GM18951 (cell line): ENCODE data around the gene TMEM14C.
"Not testable (repeated sequence)": the region's sequence is repeated elsewhere in the genome, so short reads cannot be mapped to it uniquely, and the experiment has no call there.

Experiments
- POLR2A ChIP-seq: IDR thresholded peaks from 4 replicates; pipeline ENCODE4 v1.6.1; 2011; ENCODE audit warnings: mild to moderate bottlenecking; ENCODE audit not compliant: insufficient read length, insufficient read depth; ENCODE audit errors: extremely low read depth
- in situ Hi-C: fragments of 300-500 bp; cut with MboI; formaldehyde crosslinking; loops from one replicate; pipeline ENCODE4 v1.12.0; 2022; ENCODE audit warnings: low sequenced_read_pairs, mixed read lengths, inconsistent platforms; ENCODE audit not compliant: unreplicated experiment

The TMEM14C gene

GRCh38 chr6:10695086-10695657 lies 27.7 kb upstream of the TMEM14C start:
- TF ChIP-seq POLR2A, result no peak
- in situ Hi-C loops, result no loop called here

GRCh38 chr6:10696655-10697054 lies 26.2 kb upstream of the TMEM14C start:
- in situ Hi-C loops, result no loop called here
- TF ChIP-seq POLR2A, result no peak

- in situ Hi-C loops, result no loop called here
- TF ChIP-seq POLR2A, result no peak
These were observed 8.9 kb upstream of the TMEM14C start for GRCh38 chr6:10713962-10714361.

- no peak for TF ChIP-seq POLR2A
- in situ Hi-C loops, result no loop called here
These were observed 3.4 kb upstream of the TMEM14C start for GRCh38 chr6:10719296-10719963.

GRCh38 chr6:10719964-10720264 lies 3.0 kb upstream of the TMEM14C start:
- TF ChIP-seq POLR2A, result no peak
- in situ Hi-C loops, result no loop called here

- in situ Hi-C loops, result no loop called here
- TF ChIP-seq POLR2A, result peak; percentile 68
These were observed 2.5 kb upstream of the TMEM14C start for GRCh38 chr6:10720265-10720959.

- in situ Hi-C loops, result not testable (repeated sequence)
These were observed 1.7 kb upstream of the TMEM14C start for GRCh38 chr6:10720960-10721849.

GRCh38 chr6:10721850-10722569 lies 860 bp upstream of the TMEM14C start:
- in situ Hi-C loops, result no loop called here
- TF ChIP-seq POLR2A, result no peak

- in situ Hi-C loops, result no loop called here
- no peak for TF ChIP-seq POLR2A
These were observed 375 bp upstream of the TMEM14C start for GRCh38 chr6:10722570-10722819.

- in situ Hi-C loops, result no loop called here
- no peak for TF ChIP-seq POLR2A
These were observed 654 bp downstream of the TMEM14C start for GRCh38 chr6:10723567-10723881.

GRCh38 chr6:10725044-10725443 lies 2.2 kb downstream of the TMEM14C start:
- TF ChIP-seq POLR2A, result no peak
- in situ Hi-C loops, result no loop called here

GRCh38 chr6:10725716-10726115 lies 2.8 kb downstream of the TMEM14C start:
- TF ChIP-seq POLR2A, result no peak
- in situ Hi-C loops, result no loop called here

- in situ Hi-C loops, result no loop called here
- TF ChIP-seq POLR2A, result no peak
These were observed 7.4 kb downstream of the TMEM14C start for GRCh38 chr6:10730254-10730653.
